Neural progenitor cell (in vitro differentiated cells): ENCODE results near the gene ADAM10.

ENCODE experiments used
- EZH2 ChIP-seq: fragments of 200-600 bp; sonication (generic); IDR thresholded peaks from 2 replicates; pipeline ENCODE4 v1.6.1; 2017; ENCODE audit warnings: antibody characterized with exemption, mild to moderate bottlenecking, moderate library complexity
- EZH2phosphoT487 ChIP-seq: fragments of 200-600 bp; sonication (generic); IDR thresholded peaks from 2 replicates; pipeline ENCODE4 v1.6.1; 2017; ENCODE audit warnings: antibody characterized with exemption
- TF ChIP-seq, protein P1 (sequence below): fragments of 200-600 bp; sonication (generic); IDR thresholded peaks from 2 replicates; pipeline ENCODE4 v1.5.1; 2017; ENCODE audit warnings: antibody characterized with exemption, mild to moderate bottlenecking

DNA sequence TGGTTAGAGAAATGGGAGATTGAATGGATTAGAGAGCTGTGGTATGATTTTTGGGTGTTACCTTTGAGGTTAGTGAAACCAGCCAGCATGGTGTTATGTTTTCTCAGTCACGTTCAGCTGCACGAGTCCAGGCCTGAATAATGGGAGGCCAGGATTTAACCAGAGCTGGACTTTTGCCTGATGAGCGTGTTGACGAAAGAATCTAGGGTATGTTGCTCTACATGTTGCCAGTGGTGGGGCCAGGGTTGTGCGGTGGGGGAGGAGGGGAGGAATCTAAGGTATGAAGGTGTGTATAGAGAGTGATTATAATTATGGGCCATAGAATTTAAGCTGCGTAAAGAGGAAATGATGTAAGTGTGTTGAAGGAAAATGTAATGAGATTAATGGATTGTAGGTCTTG, 44.4 kb upstream of the ADAM10 start:
- TF ChIP-seq, protein P1, sequence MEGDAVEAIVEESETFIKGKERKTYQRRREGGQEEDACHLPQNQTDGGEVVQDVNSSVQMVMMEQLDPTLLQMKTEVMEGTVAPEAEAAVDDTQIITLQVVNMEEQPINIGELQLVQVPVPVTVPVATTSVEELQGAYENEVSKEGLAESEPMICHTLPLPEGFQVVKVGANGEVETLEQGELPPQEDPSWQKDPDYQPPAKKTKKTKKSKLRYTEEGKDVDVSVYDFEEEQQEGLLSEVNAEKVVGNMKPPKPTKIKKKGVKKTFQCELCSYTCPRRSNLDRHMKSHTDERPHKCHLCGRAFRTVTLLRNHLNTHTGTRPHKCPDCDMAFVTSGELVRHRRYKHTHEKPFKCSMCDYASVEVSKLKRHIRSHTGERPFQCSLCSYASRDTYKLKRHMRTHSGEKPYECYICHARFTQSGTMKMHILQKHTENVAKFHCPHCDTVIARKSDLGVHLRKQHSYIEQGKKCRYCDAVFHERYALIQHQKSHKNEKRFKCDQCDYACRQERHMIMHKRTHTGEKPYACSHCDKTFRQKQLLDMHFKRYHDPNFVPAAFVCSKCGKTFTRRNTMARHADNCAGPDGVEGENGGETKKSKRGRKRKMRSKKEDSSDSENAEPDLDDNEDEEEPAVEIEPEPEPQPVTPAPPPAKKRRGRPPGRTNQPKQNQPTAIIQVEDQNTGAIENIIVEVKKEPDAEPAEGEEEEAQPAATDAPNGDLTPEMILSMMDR = no peak
- TF ChIP-seq EZH2 (no peak), EZH2phosphoT487 (no peak)
